HT-29 (cell line): Measurements from ENCODE around the gene LYL1. TPM values are rescaled to one million over a fixed set of nuclear protein-coding genes. Genes with fewer than 3 reads are reported as not detected.
A peak's percentile ranks its signal among the peaks of the same experiment; 100 is the strongest.

ENCODE experiments used
- DNase-seq: peaks from one replicate; pipeline ENCODE4 v3.0.0-alpha.2; 2015; ENCODE audit warnings: low spot score
- total RNA-seq: library from RNA; depleted of rRNA; stranded (reverse); fragments of >200 nt; shearing (Covaris generic); gene quantifications from 2 replicates; pipeline ENCODE4 v1.2.3, GENCODE V29; 2014; rRNA removed

The LYL1 gene
- total RNA-seq, 1 experiment from 2014 or later = 2.5 TPM

GRCh38 chr19:13056052-13056660 lies 46.5 kb downstream of the LYL1 start:
- peak; percentile 78 for DNase-seq

GRCh38 chr19:13055213-13056051 lies 47.2 kb downstream of the LYL1 start:
- peak; percentile 48 for DNase-seq

- no peak for DNase-seq
These were observed 47.9 kb downstream of the LYL1 start for GRCh38 chr19:13054626-13055212.

GRCh38 chr19:13053761-13054625 lies 48.7 kb downstream of the LYL1 start:
- DNase-seq = peak; percentile 93

- DNase-seq = no peak
These were observed 49.4 kb downstream of the LYL1 start for GRCh38 chr19:13053238-13053637.

- no peak for DNase-seq
These were observed 50.0 kb downstream of the LYL1 start for GRCh38 chr19:13052447-13053175.

- DNase-seq = peak; percentile 81
These were observed 51.0 kb downstream of the LYL1 start for GRCh38 chr19:13051557-13052165.

GRCh38 chr19:13050274-13050673 lies 52.4 kb downstream of the LYL1 start:
- DNase-seq = no peak

Other genes starting within 250 kb of the LYL1 start
- 20.9 and 27.6 TPM in 2 replicates for gene DNASE2, start 221.4 kb downstream of the LYL1 start, total RNA-seq
- not detected in 2 replicates for gene KLF1, start 215.7 kb downstream of the LYL1 start, total RNA-seq
- gene GCDH, start 211.7 kb downstream of the LYL1 start, total RNA-seq = 24.6 and 27.2 TPM in 2 replicates
- not detected in 2 replicates for gene SYCE2, start 183.6 kb downstream of the LYL1 start, total RNA-seq
- gene FARSA, start 169.1 kb downstream of the LYL1 start, total RNA-seq = 84.6 and 96.2 TPM in 2 replicates
- 803 and 831 TPM in 2 replicates for gene CALR, start 164.2 kb downstream of the LYL1 start, total RNA-seq
- 217 TPM in 2 replicates for gene RAD23A, start 157.0 kb downstream of the LYL1 start, total RNA-seq
- gene GADD45GIP1, start 145.6 kb downstream of the LYL1 start, total RNA-seq = 75.2 and 80.9 TPM in 2 replicates
- 0.31 TPM in 1 of 2 replicates, not detected in the other for gene DAND5, start 133.3 kb downstream of the LYL1 start, total RNA-seq
- 22.4 and 32.3 TPM in 2 replicates for gene NFIX, start 107.4 kb downstream of the LYL1 start, total RNA-seq
- gene TRMT1, start 13.9 kb upstream of the LYL1 start, total RNA-seq = 52.8 and 59.8 TPM in 2 replicates
- gene NACC1, start 15.4 kb upstream of the LYL1 start, total RNA-seq = 130 and 133 TPM in 2 replicates
- 86.0 and 102 TPM in 2 replicates for gene STX10, start 47.5 kb upstream of the LYL1 start, total RNA-seq
- gene IER2, start 47.6 kb upstream of the LYL1 start, total RNA-seq = 144 and 159 TPM in 2 replicates